ENCODE results near the gene SPATA31C1.
"Not testable (repeated sequence)": the region's sequence is repeated elsewhere in the genome, so short reads cannot be mapped to it uniquely, and the experiment has no call there.

SPATA31C1 gene

DNA sequence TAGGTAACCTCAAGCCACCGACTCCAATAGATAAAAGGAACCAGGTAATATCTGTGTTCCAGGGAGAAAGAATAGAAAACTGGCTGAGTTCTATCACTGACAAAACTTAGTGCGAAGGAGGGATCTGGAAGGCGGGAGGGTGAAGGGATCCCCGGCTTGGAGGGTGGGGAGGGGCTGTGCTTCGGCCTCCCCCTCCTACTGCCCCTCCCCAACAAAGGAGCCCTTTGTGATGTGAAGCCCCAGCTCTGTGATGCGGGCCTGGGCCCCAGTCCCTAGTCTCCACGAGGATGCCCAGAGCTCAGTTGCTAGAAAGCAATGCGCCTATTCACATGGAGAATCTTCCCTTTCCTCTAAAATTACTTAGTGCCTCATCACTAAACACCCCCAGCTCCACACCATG is at the start of gene SPATA31C1:
SPATA31C1 (plus strand) TSS at position 301 of the 400 bp plus-strand sequence.
- not testable (repeated sequence) for DNase-seq (ENCODE audit: low read depth)

DNA sequence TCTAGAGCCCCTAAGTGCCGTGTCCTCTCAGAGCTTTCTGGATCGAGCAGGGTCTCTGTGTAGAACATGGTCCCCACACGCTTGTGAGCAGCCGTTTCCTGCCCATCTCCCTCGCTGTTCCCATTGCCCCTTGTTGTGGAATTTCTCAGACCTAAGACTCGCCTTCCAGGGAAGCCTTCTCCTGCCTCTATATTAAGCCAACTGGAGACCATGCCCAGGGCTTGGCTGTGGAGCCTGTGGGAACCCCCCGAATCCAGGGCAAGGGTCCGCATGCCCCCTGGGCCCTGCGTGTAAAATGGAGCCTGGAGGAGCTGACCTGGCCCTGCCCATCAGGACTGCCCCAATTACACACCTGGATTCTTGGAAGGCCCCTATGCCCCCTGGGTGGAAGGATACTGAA is 49.6 kb upstream of the SPATA31C1 start:
- DNase-seq (ENCODE audit: low read depth): no peak

DNA sequence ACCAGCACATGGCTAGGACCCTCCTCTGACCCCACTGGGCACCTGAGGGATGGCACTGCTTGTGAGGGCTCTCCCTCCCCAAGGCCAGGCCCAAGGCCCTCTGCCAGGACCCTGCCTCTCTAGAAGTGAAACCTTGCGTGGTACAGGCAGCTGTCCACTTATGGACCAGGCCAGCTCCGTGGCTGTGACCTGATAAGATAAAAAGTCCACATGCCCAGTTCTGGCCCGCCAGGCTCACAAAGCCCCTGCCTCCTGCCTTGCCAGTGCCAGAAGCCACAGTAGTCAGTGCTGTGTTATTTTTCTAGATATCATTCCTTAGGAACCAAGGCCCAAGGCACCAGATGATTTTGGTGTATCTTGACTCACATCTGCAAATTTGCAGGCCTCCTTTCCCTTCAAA is 49.1 kb upstream of the SPATA31C1 start:
- no peak for DNase-seq (ENCODE audit: low read depth)

DNA sequence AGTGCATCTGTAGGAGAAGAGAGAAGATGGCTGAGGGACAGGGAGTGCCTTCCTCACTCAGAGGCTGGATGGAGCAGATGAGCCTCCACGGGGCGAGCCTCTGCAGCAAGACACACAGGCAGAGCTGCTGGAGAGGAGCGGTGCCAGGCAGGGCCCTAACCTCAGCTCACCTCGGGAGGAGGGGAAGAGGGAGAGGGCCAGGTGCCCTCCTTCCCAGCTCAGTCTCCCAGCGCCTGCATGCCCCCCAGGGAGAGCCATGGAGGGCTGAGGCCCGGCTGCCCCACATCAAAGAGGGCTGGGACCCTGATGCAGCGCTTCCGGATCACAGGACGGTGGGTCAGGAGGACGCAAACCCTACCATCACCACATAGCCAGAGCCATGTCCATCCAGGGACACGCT is 48.7 kb upstream of the SPATA31C1 start:
- DNase-seq (ENCODE audit: low read depth): no peak

DNA sequence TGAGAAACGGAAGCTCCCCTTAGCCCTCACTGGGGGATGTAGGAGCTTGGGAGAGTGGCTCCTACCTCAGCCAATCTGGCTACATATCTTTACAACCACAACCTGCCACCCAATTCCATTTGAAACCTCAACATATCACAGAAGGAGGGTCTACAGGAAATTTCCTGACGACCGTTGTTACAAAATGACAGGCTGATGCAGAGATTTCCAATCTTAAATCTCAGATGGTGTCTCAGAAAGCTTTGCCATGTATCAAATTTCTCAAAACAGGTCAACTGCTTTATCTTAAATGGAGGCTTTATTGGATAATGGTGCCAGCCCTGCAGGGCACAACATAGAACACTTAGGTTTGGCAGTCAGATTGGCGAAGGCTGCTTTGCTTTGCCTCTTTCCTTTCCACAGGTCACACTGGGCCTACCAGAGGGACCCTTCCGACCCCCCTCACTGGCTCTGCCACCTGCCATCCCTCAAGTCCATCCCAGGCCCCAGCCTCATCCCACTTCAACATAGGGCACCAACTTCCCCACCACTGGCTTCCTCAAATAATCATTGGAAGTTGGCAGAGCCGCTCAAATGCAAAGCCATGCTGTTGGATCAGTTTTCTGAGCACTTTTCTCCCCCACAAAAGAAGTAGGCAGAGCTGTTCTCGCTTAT is 46.2 kb upstream of the SPATA31C1 start:
- DNase-seq (ENCODE audit: low read depth): no peak

DNA sequence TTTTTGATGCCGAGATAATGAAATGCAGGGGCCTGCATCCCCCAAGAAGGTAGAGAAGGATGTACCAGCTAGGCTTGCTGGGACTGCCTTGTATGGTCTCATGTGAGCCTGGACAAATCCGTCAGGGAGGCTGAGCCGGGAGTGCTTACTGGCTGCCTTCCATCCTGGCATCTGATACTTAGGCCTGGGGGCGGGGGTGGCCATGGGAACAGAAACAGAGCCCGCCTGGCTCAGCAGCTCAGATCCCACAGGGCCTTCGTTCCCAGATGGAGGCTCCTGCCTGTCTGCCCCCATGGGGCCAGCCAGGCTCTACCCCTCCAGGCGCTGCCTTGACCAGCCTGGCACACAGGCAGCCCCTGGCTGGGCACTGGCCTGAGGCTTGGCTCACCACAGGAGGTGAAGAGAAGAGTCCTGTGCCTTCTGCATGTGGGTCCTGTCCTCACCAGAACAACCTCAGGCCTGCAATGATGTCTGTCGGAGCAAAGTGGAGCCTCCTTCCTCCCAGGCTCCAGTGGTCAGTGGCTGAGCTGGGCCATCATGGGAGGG is 45.6 kb upstream of the SPATA31C1 start:
- DNase-seq (ENCODE audit: low read depth): no peak

DNA sequence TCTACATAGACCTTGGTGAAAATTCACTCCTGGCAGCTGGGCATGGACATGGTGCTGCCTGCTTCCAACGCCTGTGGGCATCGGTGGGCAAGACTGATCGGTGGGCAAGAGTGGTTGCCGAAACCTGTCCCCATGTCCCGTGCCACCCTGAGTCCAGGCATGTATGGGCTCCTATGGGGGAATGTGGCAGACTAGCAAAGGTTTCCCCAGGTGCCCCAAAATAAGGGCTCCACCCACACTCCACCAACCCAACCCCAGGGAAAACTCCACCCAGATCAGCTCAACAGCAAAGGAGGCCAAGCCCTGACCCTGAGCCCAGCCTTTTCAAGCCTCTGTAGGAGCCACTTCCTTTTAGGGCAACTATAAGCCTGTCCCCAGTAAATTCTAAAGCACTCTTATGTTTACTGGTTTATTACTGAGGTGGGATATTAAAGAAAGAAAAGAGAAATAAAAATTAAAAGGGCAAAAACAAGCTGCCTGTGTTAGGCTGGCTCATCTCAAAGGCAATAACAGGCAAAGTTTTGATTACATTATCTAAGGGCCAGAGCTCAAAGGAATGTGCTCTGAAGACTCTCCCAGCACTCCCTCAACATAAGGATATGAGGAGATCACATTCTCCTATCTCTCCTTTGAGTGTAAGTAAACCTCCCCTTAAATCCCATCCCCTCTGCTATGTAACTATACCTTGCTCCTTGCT is 44.0 kb upstream of the SPATA31C1 start:
- no peak for DNase-seq (ENCODE audit: low read depth)

DNA sequence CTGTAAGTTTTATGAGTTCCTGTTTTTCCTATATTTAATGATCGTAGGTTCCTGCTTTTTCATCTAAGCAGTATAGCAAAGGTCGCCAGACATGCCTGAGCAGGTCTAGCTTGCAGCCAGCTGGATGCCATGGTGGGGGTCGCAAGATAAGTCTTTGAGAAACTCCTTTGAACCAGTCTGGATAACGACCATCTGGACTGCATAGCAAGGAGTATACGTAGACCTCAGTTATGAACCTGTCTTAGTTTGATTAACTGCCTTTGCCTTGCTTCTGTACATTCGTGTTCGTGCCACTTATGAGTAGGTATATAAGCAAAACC is 43.5 kb upstream of the SPATA31C1 start:
- no peak for DNase-seq (ENCODE audit: low read depth)

DNA sequence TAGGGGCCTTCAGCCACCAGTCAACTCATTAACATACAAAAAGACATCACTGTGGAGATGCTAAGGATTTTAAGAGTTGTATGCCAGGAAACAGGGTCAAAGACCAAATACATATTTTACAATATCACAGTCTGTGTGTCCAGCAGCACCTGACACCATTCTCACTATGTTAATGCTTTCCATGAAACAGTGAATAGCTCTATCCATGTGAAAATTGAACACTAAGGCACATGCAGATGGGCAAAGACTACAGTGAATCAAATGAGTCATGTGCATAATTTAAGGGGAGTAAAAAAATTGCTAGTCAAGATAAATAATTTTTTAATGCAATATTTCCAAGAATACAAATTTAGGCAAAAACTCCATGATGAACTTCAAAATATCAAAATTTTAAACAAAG is 42.7 kb upstream of the SPATA31C1 start:
- no peak for DNase-seq (ENCODE audit: low read depth)

DNA sequence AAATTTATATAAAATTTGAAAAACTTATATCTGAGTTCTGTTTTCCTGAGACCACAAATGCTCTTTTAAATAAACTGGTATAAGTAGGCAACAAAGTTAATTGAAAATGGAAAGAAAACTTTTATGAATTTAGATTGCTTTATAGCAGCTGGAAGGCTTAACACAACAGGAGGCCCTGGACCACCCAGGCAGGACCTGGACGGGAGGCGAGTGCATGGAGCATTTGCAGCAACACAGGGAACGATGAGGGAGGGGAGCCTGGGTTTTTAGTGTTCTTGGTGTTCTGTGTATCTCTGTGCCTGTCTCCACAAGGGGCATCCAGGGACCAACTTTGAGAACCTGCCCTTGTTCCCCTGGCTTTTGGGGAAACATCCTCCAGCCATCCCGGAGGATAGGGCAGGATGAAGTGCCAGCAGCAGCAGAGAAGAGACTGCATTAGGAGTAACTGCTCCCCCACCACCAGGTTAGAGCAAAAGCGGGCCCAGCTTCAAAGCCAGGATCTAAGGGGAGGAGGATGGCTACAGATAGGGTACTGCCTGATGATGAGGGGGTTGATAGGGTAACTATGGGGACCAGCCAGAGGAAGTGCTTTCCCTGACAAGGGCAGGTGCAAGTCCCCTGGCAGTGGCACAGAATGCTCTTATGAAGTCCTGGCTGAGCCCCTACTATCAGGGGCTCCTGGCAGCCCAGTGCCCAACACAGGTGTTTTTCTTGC is 41.8 kb upstream of the SPATA31C1 start:
- DNase-seq (ENCODE audit: low read depth): no peak

DNA sequence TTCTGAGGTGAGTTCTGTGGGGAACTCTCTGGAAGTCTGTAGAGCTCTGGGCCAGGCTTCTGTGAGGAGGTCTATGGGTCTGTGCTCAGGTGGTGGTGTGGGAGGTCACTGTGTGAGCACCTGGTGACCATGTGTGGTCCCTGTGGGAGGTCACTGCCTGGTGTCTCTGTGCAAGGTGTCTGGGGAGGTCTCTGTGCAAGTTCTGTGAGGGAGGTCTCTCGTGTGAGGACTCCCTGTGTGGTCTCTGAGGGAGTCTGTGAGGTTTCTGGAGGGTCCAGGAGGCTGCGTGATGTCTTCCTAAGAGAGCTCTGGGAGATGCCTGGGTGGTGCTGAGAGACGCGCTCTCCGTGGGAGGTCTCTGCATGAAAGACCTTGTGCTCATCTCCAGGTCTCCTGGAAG is 41.1 kb upstream of the SPATA31C1 start:
- DNase-seq (ENCODE audit: low read depth): no peak

DNA sequence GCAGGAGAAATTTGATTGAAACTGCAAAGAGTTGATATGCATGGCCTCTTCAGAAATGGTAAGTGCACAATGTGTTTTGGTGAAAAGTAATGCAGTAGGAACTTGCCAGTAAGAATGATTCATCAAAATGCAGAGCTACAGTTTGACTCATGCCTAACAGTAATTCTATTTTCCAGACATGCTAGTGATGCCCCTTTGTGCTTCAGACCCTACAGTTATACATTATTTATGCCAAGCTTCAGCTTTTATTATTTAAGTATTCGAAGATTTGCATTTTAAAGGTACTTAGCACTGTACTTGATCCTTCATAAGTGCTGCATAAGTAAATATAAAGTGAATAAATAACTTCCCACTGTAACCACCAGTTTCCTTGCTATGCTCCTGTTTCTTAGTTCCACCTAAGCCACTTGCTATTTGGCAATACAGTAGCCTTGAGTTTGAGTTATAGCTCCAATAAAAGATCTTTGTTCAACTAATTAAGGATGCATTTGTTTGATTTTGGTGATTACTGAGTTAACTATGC is 38.7 kb upstream of the SPATA31C1 start:
- DNase-seq (ENCODE audit: low read depth): no peak

DNA sequence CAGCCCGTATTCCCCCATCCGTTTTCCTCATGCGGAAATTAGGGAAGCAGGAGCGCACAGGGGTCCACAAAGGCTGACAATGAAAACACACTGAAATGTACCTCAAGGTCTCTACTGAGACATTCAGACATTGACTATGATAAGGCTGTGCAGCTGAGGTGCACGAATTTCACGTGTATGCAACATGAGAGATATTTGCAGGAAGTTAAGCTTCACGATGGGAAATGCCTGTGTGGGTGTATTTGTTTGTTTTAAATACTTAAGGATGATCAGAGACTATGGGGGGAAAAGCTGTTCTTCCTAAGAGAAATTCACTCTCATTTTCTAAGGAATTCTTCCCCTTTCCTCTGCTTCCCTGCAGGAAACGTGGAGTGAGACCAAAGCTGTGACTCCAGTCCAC is 37.6 kb upstream of the SPATA31C1 start:
- no peak for DNase-seq (ENCODE audit: low read depth)

DNA sequence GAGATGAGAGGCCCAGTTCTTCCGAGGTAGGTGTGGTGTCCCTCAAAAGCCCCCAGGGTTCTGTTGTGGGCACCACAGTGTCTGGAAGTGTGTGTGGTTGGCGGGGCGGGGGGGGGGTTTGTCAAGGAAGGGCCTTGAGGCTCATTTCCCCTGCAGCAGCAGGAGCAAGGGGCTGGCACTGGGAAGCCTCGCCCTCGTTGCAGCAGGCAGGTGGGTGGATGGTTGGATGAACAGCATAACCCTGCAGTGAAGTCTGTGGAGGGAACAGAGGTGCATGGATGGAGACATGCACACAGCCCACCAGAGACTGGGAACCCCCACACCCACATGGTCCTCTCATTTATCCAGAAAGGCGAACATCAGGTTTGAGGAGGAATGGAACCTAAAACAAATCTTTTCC is 37.1 kb upstream of the SPATA31C1 start:
- no peak for DNase-seq (ENCODE audit: low read depth)

DNA sequence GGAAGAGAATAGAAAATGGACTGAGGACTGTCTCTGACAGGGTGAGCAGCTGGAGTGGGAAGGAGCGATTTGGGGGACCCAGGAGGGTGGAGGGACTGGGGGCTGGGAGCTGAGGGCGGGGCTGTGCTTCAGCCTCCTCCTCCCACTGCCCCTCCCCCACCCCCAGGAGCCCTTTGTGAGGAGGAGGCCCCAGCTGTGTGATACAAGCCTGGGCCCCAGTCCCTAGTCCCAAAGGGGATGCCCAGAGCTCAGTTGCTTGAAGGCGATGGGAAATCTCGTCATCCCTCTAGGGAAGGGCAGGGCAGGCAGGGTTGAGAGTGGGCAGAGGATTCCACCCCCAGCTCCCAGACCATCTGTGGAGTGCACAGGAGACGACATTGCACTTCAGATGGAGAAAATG is 35.1 kb upstream of the SPATA31C1 start, which contains the start of gene SPATA31E1:
SPATA31E1 (plus strand) TSS at position 251 of the 400 bp plus-strand sequence; CDS start at position 266, 15 bp downstream.
- no peak for DNase-seq (ENCODE audit: low read depth)

DNA sequence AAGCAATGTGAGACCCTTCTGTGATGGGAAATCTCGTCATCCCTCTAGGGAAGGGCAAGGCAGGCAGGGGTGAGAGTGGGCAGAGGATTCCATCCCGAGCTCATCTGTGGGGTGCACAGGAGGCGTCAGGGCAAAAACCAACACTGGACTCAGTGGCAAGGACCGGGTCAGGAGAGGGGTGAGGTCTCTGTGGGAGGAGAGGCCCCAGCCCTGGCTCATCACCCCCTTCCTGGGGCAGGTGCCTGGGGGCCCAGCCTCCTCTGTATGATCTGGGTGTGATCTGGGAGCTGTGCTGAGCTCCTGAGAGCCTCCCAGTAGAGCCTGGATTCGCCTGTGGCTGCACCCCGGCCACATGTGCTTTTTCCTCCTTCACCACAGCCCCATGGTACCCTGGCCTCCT is 34.5 kb upstream of the SPATA31C1 start:
- no peak for DNase-seq (ENCODE audit: low read depth)

DNA sequence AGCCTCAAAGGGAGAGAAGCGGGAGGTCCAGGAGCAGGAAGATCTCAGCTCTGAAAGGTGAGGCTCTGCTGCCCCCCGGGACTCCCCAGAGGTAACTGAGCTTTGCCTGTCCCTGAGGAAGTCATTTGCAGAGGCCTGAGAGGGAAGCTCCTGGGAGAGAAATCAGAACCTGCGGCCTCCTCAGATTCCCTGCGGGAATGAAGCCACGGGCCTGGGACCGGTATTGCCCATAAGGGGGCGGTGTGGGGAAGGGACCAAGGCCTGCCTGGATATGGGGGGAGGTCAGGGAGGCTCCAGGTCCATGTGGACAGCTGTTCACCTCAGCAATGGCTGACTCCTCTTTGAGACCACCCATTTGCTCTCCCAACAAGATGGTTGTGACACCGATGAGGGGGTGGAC is 33.8 kb upstream of the SPATA31C1 start:
- no peak for DNase-seq (ENCODE audit: low read depth)

DNA sequence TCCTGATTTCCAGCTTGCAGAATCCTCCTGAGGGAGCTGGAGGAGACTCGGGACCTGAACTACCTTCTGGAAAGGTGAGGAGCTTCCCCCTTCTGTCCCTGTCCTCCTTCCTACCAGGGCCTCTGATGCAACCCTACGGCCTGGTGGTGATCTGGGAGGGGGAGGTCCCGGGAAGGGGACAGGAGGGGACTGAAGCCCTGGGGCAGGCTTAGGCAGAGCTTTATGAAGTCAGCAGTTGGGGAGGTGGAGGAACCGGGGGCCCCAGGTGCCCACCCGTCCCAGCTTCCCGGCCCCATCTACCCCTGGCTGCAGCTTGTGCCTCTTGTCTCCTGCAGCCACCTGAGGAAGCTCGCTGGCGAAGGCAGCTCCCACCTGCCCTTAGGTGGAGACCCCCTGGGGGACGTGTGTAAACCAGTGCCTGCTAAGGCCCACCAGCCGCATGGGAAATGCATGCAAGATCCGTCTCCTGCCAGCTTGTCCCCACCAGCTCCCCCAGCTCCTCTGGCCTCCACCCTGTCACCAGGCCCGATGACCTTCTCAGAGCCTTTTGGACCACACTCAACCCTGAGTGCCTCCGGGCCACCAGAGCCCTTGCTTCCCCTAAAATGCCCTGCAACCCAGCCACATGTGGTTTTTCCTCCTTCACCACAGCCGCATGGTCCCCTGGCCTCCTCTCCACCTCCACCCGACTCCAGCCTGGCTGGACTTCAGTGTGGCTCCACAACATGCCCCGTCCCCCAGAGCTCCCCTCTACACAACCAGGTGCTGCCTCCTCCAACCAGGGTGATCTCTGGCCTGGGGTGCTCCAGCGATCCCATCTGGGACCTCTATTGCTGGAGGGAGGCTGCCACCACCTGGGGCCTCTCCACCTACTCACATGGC is 32.9 kb upstream of the SPATA31C1 start:
- no peak for DNase-seq (ENCODE audit: low read depth)

DNA sequence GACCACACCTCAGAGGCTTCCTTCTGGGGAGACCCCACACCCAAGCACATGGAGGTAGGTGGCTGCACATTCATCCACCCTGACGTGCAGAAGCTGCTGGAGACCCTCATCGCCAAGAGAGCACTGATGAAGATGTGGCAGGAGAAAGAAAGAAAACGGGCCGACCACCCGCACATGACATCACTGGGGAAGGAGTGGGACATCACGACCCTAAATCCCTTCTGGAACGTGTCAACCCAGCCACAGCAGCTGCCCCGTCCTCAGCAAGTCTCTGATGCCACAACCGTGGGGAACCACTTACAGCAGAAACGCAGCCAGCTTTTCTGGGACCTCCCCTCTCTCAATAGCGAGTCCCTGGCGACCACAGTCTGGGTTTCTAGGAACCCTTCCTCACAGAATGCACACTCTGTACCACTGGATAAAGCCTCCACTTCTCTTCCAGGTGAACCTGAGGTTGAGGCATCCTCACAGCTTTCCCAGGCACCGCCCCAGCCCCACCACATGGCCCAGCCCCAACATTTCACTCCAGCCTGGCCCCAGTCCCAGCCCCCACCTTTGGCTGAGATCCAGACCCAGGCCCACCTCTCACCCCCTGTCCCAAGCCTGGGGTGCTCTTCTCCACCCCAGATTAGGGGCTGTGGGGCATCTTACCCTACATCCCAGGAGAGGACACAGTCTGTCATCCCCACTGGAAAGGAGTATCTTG is 32.1 kb upstream of the SPATA31C1 start:
- DNase-seq (ENCODE audit: low read depth): no peak

DNA sequence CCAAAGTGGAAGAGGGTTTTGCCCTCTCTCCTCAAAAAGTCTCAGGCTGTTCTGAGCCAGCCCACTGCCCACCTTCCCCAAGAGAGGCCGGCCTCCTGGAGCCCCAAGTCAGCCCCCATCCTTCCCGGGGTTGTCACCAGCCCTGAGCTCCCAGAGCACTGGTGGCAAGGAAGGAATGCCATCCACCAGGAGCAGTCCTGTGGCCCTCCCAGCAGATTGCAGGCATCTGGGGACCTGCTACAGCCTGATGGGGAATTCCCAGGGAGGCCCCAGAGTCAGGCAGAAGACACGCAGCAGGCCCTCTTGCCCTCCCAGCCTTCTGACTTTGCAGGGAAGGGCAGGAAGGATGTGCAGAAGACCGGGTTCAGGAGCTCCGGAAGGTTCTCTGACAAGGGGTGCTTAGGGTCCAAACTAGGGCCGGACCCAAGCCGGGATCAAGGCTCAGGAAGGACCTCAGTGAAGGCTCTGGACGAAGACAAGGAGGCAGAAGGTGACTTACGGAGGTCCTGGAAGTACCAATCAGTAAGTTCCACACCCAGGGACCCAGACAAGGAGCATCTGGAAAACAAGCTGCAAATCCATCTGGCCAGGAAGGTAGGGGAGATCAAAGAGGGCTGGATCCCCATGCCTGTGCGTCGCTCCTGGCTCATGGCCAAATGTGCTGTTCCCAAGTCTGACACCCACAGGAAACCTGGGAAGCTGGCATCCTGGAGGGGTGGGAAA is 31.4 kb upstream of the SPATA31C1 start:
- no peak for DNase-seq (ENCODE audit: low read depth)

Data from stimulated activated CD8-positive, alpha-beta memory T cell treated with anti-CD3 and anti-CD28 coated beads, Interleukin-15, amount 100 ng/mL, for 24 hours (primary cell).